Stimulated activated CD8-positive, alpha-beta memory T cell treated with anti-CD3 and anti-CD28 coated beads, Interleukin-15, amount 100 ng/mL, for 4 hours (primary cell): ENCODE data around the gene MED15.

ENCODE experiments used
- DNase-seq, 2 donors: peaks; one replicate each; pipeline ENCODE4 v3.0.0-alpha.2; 2020; ENCODE audit warnings: low read depth in 2 of 2

MED15 gene

DNA sequence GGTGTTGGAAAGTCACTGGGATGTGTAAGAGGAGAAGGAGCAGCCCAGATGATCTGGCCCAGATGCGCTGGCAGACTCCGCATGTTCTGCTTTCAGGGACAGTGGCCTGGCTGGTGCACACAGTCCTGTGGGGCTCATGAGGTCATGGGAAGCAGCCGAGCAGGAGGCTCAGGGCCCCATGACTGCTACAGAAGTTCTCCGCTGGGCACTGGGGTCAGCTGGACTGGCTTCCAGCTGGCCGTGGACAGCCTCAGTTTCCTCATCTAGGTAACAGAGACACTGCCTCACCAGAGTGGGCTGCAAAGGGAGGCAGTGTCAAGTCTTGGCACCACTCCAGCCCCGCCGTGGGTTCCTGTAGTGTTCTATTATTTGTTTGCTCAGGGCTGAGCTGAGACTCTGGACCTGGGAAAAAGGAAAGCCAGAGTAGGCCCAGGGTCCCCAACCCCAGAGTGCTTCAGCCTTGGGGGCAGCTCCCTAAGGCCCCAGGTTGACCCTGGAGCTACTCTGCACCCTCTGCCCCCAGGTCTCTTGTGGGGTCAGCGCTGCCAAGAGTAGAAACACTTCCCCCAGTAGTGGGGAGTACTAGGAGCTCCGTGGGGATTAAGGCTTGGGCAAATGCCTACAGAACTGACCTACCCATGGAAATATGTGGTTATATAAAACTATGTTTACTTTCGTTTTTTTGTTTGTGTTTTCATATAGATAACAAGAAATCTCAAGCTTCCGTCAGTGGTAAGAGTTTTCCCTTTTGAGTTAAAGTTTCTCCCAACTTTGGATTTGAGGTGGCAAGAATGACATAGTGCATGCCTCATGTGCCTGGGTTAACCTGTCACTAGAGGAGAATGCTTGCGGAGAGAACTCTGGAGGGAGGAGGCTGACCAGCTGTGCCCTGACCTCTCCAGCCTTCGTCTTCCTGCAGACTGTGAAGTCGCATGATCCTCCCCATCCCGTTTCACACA, 45.3 kb downstream of the MED15 start:
- DNase-seq = no peak

DNA sequence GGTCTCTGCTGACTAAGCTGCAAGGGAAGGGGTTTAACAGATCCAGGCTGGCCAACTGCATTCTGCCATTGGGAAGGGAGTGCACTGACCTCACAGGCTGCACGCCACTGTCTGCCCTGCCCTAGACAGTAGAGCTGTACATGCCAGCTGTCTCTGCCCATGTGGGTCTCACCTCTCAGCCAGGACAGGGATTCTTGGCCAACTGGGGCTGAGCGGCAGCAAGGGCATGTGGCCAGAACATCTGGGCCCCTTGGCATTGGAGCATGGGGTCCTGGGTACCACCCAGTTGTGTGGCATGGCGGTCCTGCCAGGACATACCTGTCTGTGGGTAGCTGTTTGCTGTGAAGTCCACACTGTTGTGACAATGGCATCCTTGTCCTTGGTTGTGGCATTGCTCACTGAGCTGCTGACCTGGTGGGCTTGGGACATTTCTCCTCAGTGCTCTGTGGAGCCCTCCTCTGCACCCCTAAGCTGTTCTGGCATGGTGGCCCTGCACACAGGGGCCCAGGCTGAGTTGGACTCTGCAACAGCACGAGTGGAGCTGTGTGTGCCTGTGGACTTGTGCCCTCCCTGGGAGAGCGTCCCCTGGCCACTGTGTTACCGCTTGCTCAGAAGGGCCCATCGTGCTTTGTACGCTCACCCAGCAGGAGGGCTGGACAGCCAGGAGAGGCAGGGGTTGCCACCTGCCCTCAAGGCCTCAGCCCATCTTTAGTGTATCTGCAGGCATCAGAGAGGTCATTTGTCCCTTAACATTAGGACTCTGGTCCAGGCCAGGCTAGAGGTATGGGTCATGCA, 46.7 kb downstream of the MED15 start:
- no peak for DNase-seq

DNA sequence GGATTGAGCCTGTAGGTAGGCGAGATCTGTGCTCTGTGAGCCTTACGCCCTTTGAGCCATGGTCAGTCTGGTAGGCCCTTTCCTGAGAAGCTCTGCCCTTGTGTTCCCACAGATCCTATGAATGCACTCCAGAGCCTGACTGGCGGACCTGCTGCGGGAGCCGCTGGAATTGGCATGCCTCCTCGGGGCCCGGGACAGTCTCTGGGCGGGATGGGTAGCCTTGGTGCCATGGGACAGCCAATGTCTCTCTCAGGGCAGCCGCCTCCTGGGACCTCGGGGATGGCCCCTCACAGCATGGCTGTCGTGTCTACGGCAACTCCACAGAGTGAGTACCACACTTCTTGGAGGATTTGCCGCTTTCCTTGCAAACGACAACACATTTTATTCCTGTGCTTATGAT, 47.4 kb downstream of the MED15 start:
- DNase-seq = no peak

DNA sequence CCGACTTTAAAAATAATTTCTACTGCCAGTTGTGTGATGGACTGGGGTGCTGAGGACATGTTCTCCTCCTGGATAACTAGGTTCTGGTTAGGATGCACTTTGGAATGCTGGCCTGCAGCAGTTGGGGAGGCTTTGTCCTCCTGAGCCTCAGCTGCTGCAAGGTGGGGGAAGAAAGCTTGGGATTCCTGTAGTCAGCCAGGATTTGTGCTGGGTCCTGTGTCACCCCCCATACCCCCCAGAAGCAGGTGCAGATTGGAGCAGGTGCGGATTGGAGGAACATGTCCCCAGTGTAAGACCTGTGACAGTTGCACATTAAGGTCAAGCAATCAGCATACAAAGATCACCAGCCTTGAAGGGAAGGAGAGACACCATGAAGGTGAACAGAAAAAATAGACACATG, 51.1 kb downstream of the MED15 start:
- DNase-seq = no peak

DNA sequence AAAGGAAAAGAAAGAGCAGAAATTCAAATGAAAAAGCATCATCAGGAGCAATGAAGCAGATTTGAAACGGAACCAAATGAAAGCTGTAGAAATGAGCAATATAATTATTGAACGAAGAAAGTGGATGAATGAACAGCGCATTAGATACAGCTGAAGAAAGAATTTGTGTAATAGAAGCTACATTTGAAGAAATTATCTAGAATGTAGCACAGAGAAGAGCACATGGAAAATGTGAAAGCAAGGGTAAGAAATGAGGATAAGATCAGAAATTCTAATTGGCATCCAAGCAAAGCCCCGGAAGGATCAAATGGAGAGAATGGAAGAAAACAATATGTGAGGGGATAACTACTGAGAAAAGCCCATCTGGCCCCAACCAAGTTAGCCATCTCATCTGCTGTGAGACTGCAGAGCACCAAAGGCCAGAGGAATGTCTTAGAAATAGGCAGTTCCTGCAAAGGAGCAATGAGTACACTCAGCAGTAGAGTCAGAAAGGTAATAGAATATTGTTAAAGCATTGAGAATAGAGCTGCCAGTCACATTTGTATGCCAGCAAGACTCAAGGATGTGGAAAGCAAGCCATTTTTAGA, 51.9 kb downstream of the MED15 start:
- DNase-seq = no peak

DNA sequence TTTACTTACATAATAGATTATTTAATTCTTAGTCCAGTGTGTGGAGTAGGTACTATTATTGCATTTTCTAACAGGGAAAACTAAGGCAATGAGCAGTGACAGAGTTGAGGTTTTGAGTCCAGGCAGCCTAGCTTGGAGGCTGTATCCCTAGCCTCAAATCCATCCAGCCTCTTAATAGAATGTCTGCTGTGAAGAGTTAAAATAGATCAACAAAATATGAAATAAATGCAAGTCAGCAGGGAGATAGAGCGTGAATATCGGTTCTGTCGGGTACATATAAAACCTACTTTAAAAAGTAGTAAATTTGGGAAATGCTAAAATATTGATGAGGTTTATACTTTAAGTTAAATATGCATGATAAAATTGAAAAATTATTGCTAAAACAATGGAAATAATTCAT, 53.3 kb downstream of the MED15 start:
- no peak for DNase-seq

DNA sequence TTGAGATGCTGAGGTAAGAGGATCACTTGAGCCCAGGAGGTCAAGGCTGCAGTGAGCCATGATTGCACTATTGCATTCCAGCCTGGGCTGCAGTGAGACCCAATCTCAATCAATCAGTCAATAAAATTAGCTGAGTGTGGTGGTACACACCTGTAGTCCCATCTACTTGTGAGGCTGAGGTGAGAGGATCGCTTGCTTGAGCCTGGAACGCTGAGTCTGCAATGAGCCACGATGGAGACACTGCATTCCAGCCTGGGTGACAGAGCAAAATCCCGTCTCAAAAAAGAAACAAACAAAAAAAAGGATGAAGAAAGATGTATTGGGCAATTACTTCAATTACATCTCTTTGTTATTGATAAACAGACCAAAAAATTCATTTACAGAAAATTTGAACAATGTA, 54.5 kb downstream of the MED15 start:
- DNase-seq = no peak

DNA sequence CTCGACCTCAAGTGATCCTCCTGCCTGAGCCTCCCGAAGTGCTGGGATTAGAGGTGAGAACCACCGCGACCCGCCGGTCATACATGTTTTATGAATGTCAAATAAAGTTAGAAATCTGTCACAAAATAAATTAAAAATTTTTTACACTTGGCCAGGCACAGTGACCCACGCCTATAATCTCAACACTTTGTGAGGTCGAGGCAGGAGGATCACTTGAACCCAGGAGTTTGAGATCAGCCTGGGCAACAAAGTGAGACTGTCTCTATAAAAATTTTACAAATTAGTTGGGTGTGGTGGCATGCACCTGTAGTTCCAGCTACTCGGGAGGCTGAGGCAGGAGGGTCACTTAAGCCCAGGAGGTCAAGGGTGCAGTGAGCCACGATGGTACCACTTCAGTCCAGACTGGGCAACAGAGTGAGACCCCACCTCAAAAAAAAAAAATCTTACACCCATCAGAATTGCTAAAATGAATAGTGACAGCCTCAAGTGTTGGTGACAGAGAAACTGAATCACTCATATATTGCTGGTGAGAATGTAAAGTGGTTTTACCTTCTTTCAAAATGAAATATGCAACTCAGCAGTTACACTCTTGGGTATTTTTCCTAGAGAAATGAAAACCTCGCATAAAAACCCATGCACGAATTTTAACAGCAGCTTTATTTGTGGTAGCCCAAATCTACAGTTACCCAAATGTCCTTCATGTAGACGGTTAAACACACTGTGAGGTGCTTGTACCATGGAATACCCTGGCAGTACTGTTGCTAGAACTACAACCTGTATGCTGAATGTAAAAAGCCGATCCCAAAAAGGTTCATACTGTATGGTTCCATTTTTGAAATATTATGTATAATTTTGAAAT, 55.4 kb downstream of the MED15 start:
- no peak for DNase-seq

DNA sequence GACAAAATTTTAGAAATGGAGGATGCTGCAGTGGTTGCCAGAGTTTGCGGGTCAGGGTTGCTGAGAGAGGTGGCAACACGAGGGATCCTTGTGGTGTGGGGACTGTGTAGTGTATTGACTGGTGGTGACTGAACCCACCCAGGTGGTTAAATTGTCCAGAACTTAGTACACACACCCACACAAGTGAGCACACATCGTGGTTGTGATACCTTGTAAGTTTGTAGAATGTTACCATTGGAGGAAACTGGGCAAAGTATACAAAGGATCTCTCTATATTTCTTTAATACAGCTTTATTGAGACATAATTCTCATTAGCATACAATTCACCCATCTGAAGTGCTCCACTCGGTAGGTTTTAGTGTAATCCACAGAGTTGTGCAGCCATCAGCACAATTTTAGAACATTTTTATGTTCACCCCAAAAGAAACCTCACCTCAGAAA, 56.1 kb downstream of the MED15 start:
- DNase-seq = no peak

DNA sequence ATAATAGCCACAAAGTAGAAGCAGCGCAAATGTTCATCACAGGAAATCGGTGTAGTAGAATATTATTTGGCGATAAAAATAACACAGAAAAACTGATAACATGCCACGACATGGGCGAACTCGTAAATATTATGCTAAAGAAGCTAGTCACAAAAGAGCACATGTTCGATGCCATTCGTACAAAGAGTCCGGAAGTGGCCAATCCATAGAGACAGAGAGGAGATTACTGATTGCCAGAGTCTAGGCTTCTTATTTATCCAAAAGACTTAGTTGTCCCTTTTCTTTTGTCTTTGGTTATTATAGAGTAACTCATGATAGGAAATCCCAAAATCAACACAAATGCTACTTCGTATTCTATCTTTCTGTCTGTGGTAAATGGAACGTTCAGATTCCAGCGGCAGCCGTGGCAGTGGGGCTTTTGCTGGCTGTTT, 56.5 kb downstream of the MED15 start:
- DNase-seq = no peak

DNA sequence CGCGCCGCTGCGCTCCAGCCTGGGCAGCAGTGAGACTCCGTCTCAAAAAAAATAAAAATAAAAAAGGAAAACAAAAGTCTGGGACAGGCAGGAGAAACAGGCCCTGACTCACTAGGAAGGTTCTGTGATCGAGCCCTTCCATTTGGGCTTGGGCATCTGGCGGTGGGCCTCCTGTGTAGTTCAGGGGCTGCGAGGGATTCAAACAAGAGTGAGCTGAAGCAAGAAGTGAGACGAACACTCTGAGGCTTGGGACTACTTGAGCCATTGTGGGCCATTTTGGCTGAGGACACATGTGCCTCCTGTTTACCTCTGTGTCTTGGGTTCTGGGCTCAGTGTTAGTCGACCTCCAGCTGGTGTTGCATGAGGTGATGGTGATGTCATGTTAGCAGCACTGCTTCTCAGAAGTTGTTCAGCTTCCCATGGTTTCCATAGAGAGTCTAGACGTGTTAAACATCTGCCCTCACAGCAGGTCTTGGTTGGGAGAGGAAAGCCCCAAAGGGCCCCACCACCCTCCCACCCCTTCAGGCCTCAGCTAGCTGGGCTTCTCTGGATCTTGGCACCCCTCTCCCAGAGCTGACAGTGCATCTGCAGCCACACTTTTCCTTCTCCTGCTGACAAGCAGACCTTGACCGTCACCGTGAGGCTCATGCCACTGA, 57.8 kb downstream of the MED15 start:
- no peak for DNase-seq

DNA sequence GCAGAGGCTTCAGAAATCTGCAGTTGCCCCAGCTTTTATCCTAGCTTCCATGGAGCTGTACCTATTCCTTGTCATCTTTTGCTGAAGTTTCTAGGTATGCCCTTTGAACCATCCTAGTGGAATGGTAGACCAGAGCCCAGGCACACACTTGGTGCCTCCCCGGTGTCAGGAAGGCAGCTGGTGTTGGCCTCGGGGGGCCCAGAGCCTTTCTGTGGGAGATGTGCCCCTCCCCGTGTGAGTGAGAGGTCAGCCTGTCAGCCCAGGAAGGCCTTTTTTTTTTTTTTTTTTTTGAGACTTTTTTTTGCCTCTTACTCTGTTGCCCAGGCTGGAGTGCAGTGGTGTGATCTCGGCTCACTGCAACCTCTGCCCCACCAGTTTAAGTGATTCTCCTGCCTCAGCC, 58.4 kb downstream of the MED15 start:
- DNase-seq = no peak

DNA sequence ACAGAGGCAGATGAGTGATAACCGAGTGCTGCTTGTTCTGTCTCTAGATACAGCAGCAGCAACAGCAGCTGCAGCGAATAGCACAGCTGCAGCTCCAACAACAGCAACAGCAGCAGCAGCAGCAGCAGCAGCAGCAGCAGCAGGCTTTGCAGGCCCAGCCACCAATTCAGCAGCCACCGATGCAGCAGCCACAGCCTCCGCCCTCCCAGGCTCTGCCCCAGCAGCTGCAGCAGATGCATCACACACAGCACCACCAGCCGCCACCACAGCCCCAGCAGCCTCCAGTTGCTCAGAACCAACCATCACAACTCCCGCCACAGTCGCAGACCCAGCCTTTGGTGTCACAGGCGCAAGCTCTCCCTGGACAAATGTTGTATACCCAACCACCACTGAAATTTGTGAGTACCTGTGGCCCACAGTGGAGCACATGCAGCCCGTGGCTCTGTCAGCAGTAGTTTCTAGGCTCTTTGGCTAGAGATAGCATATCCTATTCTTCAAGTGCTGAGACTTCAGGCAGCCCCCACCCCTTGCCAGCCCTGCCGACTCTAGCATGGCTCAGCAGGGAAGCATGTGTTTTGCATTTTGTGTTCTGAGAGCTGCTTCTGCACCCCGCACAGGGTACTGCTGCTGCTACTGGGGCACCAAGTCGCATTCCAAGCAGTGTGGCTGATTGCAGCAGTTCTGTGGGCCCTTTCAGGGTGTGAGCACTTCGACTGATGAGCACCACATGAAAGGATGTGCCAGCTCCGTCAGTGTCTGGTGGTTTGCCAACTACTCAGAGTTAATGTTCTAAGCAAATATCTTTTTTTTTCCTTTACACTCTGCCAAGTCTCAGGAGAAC, 59.2 kb downstream of the MED15 start:
- DNase-seq = peak in 1 of 2 donors; percentile 32

DNA sequence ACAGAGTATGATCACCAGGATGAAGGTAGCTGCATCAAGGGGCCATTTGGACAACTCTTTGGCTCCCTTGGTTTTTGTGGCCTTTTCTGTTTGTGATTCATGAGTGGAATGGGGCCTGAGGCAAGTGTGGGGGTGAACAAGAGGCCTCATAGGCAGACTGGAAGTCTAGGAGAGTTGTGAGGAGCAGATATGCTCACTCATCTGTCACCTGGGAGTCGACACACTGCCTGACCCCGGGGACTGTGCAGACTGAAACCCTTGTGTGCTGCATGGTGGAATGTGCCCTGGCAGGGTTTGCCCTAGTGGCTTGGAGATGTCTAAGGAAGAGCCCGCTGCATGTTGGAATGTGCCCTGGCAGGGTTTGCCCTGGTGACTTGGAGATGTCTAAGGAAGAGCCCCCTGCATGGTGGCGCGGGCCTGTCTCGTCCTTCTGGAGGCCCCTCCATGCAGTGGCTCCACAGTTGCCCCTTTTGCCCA, 60.0 kb downstream of the MED15 start:
- DNase-seq = no peak

DNA sequence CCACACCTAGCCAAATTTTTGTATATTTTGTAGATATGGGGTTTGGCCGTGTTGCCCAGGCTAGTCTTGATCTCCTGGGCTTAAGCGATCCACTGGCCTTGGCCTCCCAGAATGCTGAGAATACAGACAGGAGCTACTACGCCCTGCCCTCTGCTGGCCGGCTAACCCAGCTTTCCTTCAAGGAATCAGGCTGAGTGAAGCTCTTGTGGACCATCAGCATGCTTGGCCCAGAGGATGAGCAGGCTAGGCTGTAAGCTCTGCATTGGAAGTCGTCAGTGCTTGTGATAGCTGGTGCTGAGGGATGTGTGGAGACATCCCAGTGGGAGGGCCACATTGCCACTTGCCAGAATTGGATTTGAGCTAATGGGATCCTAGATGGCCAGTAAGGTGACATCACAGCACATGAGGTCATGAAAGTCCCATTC, 60.6 kb downstream of the MED15 start:
- DNase-seq = no peak

DNA sequence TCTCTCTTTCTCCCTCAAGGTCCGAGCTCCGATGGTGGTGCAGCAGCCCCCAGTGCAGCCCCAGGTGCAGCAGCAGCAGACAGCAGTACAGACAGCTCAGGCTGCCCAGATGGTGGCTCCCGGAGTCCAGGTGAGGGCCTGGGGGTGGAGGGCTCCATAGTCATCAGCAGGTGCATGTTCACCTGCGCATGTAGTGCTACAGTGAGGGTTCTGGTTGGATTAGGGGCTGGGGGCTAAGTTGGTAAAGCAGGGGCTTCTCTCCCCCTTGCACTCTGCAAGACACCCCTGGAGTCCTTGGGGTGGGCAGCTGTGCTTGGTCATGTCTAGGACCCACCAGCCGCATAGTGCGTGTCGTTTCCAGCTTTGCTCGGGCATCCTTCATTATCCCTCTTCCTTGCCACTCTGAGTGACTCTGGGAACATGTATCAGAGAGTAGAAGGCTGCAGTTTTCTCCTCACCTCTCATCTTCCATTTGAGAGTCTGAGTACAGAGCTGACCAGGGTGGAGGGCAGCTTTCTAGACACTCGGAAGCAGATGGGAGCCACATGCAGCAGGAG, 61.2 kb downstream of the MED15 start:
- DNase-seq = no peak

DNA sequence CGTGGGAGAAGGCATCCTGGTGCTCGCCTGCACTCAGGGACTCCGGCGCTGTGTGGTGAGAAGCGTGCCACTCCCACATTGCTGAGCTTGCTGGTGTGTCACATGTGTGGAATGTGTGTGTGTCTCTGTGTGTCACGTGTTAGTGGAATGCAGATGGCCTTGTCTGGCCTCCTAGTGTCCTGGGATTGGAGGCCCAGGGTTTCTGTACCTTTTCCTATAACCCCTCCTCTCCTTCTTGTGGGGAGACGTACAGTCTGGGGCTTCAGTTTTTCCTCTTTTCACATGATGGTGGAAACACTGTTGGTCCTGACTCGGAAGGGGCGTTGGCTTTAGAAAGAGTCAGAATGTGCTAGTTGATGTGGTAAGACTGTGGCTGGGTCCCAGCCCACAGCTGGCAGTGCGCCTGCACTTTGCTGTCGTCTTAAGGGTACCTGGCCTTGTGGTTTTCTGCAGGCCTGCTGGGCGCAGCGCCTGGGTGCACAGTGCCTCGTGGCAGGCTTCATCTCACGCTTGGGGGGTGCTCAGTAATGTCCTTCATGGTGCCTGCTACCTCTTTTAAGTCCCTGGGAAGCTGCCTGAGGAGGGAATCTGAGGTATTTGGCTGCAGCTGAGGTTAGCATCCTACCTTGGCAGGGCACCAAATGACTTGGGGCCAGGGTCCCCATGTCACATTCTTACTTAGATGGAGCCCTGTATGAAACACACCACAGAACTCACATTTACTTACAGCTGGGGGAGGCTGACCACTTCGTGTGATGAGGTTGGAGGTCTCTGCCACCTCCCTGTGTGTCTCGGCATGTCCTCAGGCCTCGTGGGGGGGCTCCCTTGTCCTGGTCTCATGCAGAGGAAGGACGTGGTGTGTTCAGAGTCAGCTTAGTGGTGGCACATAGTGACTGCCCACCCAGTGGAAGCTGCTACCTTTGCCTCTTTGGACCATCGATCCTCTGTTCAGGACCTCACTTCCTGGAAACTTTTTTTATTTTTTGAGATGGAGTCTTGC, 61.9 kb downstream of the MED15 start:
- peak; percentile 42 to 55 for DNase-seq

DNA sequence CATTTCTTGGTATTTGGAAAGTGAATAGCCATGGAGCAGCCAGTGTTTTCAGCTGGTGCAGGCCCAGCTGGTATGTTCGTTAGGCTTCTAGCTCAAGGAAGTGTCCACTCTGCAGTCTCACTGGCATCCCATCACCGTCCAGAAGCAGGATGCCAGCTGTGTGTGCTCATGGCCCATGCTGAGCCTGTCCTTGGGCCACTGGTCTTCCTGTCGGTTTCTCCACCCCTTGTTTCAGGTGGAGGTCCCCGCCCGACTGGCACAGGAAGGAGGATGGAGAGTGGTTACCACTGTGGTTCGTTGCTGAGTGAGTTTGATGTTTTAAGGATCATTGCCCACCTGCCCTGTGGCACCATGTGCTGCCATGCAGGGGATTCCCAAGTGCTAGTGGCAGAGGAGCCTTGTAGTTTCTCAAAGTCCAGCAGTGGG, 63.7 kb downstream of the MED15 start:
- no peak for DNase-seq
